ENCODE measurements around the gene KRCC1. TPM values are rescaled to one million over a fixed set of nuclear protein-coding genes. Genes with fewer than 3 reads are reported as not detected.

Gene KRCC1
- polyA plus RNA-seq: 10 to 100 TPM; 35.1 to 63.1 (median 39.6) TPM
- long read RNA-seq, donor 1: 0 reads
- long read RNA-seq, donor 2, transcript KRCC1-201 (4 exons, 1,753 nt): major isoform, 5 of 5 reads
- long read RNA-seq, donor 2, partial matches to known transcripts: 0 of 5 reads
- long read RNA-seq, donor 2, other reads (novel, unspliced or antisense): 0 of 5 reads
- long read RNA-seq, donor 3, transcript KRCC1-201 (4 exons, 1,753 nt): major isoform, 9 of 9 reads
- long read RNA-seq, donor 3, partial matches to known transcripts: 0 of 9 reads
- long read RNA-seq, donor 3, other reads (novel, unspliced or antisense): 0 of 9 reads
- long read RNA-seq, donor 4: 0 reads
- long read RNA-seq, donor 5, transcript KRCC1-201 (4 exons, 1,753 nt): major isoform, 6 of 6 reads
- long read RNA-seq, donor 5, partial matches to known transcripts: 0 of 6 reads
- long read RNA-seq, donor 5, other reads (novel, unspliced or antisense): 0 of 6 reads
- long read RNA-seq, donor 6, transcript KRCC1-201 (4 exons, 1,753 nt): major isoform, 14 of 14 reads
- long read RNA-seq, donor 6, partial matches to known transcripts: 0 of 14 reads
- long read RNA-seq, donor 6, other reads (novel, unspliced or antisense): 0 of 14 reads
- long read RNA-seq, donor 7: 0 reads
- long read RNA-seq, donor 8: 0 reads
- long read RNA-seq, donor 9, transcript KRCC1-201 (4 exons, 1,753 nt): major isoform, 5 of 5 reads
- long read RNA-seq, donor 9, partial matches to known transcripts: 0 of 5 reads
- long read RNA-seq, donor 9, other reads (novel, unspliced or antisense): 0 of 5 reads
- long read RNA-seq, donor 10, transcript KRCC1-201 (4 exons, 1,753 nt): major isoform, 32 of 32 reads
- long read RNA-seq, donor 10, partial matches to known transcripts: 0 of 32 reads
- long read RNA-seq, donor 10, other reads (novel, unspliced or antisense): 0 of 32 reads

- DNase-seq (peak; percentile 95 to 98), FAIRE-seq (no peak)
- WGBS, 3 donors: 0% methylated on average over 53 to 77 of the region's 77 CpGs
Measured at GRCh38 chr2:88055371-88056128, at the start of gene KRCC1. Gene KRCC1 (minus strand): TSS chr2:88055783. CDS start chr2:88028563, 27,220 bp downstream.

DNA sequence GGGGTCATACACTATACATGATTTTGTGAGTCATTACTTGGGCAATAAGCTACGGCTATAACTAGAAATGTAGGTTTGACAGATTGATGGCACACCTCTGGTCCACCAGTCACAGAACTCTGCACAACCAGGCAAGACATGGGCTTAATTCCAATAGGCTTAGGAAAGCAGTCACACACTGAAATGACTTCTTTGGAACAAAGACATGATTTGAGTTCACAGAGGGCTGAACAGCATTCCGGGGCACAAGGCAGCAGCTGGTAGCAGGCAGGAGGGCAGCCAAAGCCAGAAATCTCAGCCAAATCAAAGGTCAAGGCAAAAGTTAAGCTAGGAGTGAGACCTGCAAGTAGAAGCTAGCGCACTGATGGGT lies 44.9 kb upstream of the KRCC1 start:
- Histone ChIP-seq H3K36me3 (ENCODE audit: control insufficient read depth in 3 of 3, insufficient read depth in 2 of 3, low read depth in 1 of 3, low read length in 3 of 3) (no peaks in the 10 kb centered on the region), H3K4me1 (ENCODE audit: control insufficient read depth in 3 of 3, insufficient read depth in 2 of 3, low read depth in 1 of 3, low read length in 2 of 3) (no peaks in the 10 kb centered on the region), H3K9me3 (ENCODE audit: control insufficient read depth in 2 of 2, insufficient read depth in 1 of 2, low read depth in 1 of 2, low read length in 1 of 2) (no peaks in the 10 kb centered on the region), H3K27me3 (ENCODE audit: control insufficient read depth in 3 of 3, insufficient read depth in 3 of 3, low read length in 3 of 3) (no peaks in the 10 kb centered on the region), H3K4me3 (ENCODE audit: low read depth in 1 of 3, low read length in 3 of 3) (no peak overlapping the region), H3K27ac (ENCODE audit: low read depth in 1 of 3, low read length in 2 of 3) (no peak overlapping the region)
- FAIRE-seq (no peak), DNase-seq (no peak)
- 21 to 66% (median 37%) methylated on average over 3 of the region's 3 CpGs for WGBS, 3 donors

More at GRCh38 chr2:88055371-88056128, at the start of gene KRCC1:
- H3K4me3 ChIP-seq (ENCODE audit: low read depth in 1 of 3, low read length in 3 of 3): peak within 1 kb of the TSS; percentile 91 to 95 (median 93)
- H3K27me3 ChIP-seq (ENCODE audit: control insufficient read depth in 3 of 3, insufficient read depth in 3 of 3, low read length in 3 of 3): no peaks in the 10 kb centered on the region
- peak within 1 kb of the TSS; percentile 96 to 99 (median 98) for H3K27ac ChIP-seq (ENCODE audit: low read depth in 1 of 3, low read length in 2 of 3)
- H3K36me3 ChIP-seq (ENCODE audit: control insufficient read depth in 3 of 3, insufficient read depth in 2 of 3, low read depth in 1 of 3, low read length in 3 of 3): no peaks in the 10 kb centered on the region
- H3K4me1 ChIP-seq (ENCODE audit: control insufficient read depth in 3 of 3, insufficient read depth in 2 of 3, low read depth in 1 of 3, low read length in 2 of 3): peaks cover 10 to 22% (median 19%) of the 10 kb centered on the region in 3 donors
- no peaks in the 10 kb centered on the region for H3K9me3 ChIP-seq (ENCODE audit: control insufficient read depth in 2 of 2, insufficient read depth in 1 of 2, low read depth in 1 of 2, low read length in 1 of 2)

GRCh38 chr2:88099798-88100488 lies 44.4 kb upstream of the KRCC1 start:
- Histone ChIP-seq H3K27me3 (ENCODE audit: control insufficient read depth in 3 of 3, insufficient read depth in 3 of 3, low read length in 3 of 3) (no peaks in the 10 kb centered on the region), H3K4me3 (ENCODE audit: low read depth in 1 of 3, low read length in 3 of 3) (no peak overlapping the region), H3K36me3 (ENCODE audit: control insufficient read depth in 3 of 3, insufficient read depth in 2 of 3, low read depth in 1 of 3, low read length in 3 of 3) (no peaks in the 10 kb centered on the region), H3K9me3 (ENCODE audit: control insufficient read depth in 2 of 2, insufficient read depth in 1 of 2, low read depth in 1 of 2, low read length in 1 of 2) (no peaks in the 10 kb centered on the region), H3K4me1 (ENCODE audit: control insufficient read depth in 3 of 3, insufficient read depth in 2 of 3, low read depth in 1 of 3, low read length in 2 of 3) (no peaks in the 10 kb centered on the region), H3K27ac (ENCODE audit: low read depth in 1 of 3, low read length in 2 of 3) (no peak overlapping the region)
- FAIRE-seq (no peak), DNase-seq (no peak)
- 53 to 65% (median 64%) methylated on average over 5 of the region's 5 CpGs for WGBS, 3 donors

- H3K27ac ChIP-seq (ENCODE audit: low read depth in 1 of 3, low read length in 2 of 3): no peak overlapping the region
- FAIRE-seq (no peak), DNase-seq (no peak)
- no peak overlapping the region for H3K4me3 ChIP-seq (ENCODE audit: low read depth in 1 of 3, low read length in 3 of 3)
- no peaks in the 10 kb centered on the region for H3K36me3 ChIP-seq (ENCODE audit: control insufficient read depth in 3 of 3, insufficient read depth in 2 of 3, low read depth in 1 of 3, low read length in 3 of 3)
- no peaks in the 10 kb centered on the region for H3K27me3 ChIP-seq (ENCODE audit: control insufficient read depth in 3 of 3, insufficient read depth in 3 of 3, low read length in 3 of 3)
- H3K4me1 ChIP-seq (ENCODE audit: control insufficient read depth in 3 of 3, insufficient read depth in 2 of 3, low read depth in 1 of 3, low read length in 2 of 3): no peaks in the 10 kb centered on the region
- H3K9me3 ChIP-seq (ENCODE audit: control insufficient read depth in 2 of 2, insufficient read depth in 1 of 2, low read depth in 1 of 2, low read length in 1 of 2): no peaks in the 10 kb centered on the region
Measured at GRCh38 chr2:88098558-88098900, 42.9 kb upstream of the KRCC1 start.

DNA sequence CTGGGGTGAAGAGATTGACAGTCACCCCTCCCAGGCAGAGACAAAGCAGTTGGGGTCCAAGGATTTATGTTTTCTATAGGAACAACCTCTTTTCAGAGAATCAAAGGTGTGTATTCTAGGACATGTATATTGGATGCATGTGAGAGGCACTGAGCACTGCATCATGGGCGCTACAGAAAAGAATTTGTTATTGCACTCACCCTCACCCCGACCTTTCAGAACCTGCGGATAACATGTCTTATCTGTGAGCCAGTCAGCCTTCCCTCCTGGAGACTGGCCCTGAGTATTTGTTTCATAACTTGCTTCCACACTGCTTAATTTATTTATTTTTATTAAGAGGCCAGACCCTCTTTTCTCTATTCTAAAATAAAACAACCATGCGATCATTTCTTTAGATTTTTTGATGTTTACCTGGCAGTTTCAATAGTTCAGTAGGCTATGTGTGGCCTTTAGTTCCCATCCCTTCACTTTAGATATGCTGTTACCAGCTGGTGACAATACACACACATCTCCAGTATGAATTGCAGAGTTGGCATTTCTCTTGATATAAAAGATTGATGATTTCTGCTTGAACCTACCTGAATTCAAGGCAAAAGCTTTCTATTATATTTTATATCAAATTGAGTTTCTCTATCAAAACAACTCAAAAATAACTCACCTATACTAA lies 42.4 kb upstream of the KRCC1 start:
- no peaks in the 10 kb centered on the region for H3K36me3 ChIP-seq (ENCODE audit: control insufficient read depth in 3 of 3, insufficient read depth in 2 of 3, low read depth in 1 of 3, low read length in 3 of 3)
- no peak overlapping the region for H3K4me3 ChIP-seq (ENCODE audit: low read depth in 1 of 3, low read length in 3 of 3)
- FAIRE-seq (no peak), DNase-seq (no peak)
- H3K4me1 ChIP-seq (ENCODE audit: control insufficient read depth in 3 of 3, insufficient read depth in 2 of 3, low read depth in 1 of 3, low read length in 2 of 3): no peaks in the 10 kb centered on the region
- no peaks in the 10 kb centered on the region for H3K27me3 ChIP-seq (ENCODE audit: control insufficient read depth in 3 of 3, insufficient read depth in 3 of 3, low read length in 3 of 3)
- no peaks in the 10 kb centered on the region for H3K9me3 ChIP-seq (ENCODE audit: control insufficient read depth in 2 of 2, insufficient read depth in 1 of 2, low read depth in 1 of 2, low read length in 1 of 2)
- WGBS, 3 donors: 79 to 84% (median 80%) methylated on average over 4 of the region's 4 CpGs
- H3K27ac ChIP-seq (ENCODE audit: low read depth in 1 of 3, low read length in 2 of 3): no peak overlapping the region

DNA sequence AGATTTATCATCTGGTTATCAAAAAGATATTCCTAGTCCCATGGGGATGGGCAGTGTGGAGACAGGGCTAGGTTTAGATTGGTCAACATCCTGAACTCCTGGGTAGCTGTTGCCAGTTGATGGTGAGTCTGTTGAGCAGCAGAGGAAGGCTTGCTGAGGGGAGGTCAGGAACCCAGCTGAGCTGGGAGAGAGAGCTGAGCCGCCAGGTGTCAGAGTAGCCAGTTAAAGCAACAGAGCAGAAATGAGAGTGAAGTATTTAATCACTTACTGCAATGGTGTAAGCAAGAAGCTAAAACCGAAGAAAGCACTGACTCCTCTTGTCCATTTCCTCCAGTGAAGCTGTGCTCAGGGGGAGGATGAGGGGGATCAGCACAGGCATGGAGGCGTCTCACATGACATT lies 41.6 kb upstream of the KRCC1 start:
- Histone ChIP-seq H3K36me3 (ENCODE audit: control insufficient read depth in 3 of 3, insufficient read depth in 2 of 3, low read depth in 1 of 3, low read length in 3 of 3) (no peaks in the 10 kb centered on the region), H3K27me3 (ENCODE audit: control insufficient read depth in 3 of 3, insufficient read depth in 3 of 3, low read length in 3 of 3) (no peaks in the 10 kb centered on the region), H3K9me3 (ENCODE audit: control insufficient read depth in 2 of 2, insufficient read depth in 1 of 2, low read depth in 1 of 2, low read length in 1 of 2) (no peaks in the 10 kb centered on the region), H3K27ac (ENCODE audit: low read depth in 1 of 3, low read length in 2 of 3) (no peak overlapping the region), H3K4me1 (ENCODE audit: control insufficient read depth in 3 of 3, insufficient read depth in 2 of 3, low read depth in 1 of 3, low read length in 2 of 3) (no peaks in the 10 kb centered on the region), H3K4me3 (ENCODE audit: low read depth in 1 of 3, low read length in 3 of 3) (no peak overlapping the region)
- FAIRE-seq: no peak
- no peak for DNase-seq
- 74 to 90% (median 77%) methylated on average over 3 of the region's 3 CpGs for WGBS, 3 donors

DNA sequence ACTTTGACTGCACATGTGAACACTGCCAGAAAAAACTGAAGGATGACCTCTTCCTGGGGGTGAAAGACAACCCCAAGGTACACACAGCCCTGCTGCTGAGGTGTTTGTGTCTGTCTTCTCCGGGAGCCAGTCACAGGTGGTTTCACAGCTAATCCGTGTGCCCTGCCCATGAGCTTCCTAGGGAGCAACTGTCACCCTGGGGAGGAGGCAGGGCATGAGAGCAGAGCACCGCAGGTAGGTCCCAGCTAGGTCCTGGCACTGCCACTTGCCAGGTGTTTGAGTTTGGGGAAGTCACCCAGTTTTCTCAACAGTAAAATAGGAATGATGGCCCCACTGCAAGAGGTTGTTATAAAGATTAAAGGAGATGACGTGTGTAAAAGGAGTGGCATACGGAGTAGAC lies 41.1 kb upstream of the KRCC1 start:
- Histone ChIP-seq H3K27me3 (ENCODE audit: control insufficient read depth in 3 of 3, insufficient read depth in 3 of 3, low read length in 3 of 3) (no peaks in the 10 kb centered on the region), H3K4me3 (ENCODE audit: low read depth in 1 of 3, low read length in 3 of 3) (no peak overlapping the region), H3K4me1 (ENCODE audit: control insufficient read depth in 3 of 3, insufficient read depth in 2 of 3, low read depth in 1 of 3, low read length in 2 of 3) (no peaks in the 10 kb centered on the region), H3K9me3 (ENCODE audit: control insufficient read depth in 2 of 2, insufficient read depth in 1 of 2, low read depth in 1 of 2, low read length in 1 of 2) (no peaks in the 10 kb centered on the region), H3K27ac (ENCODE audit: low read depth in 1 of 3, low read length in 2 of 3) (no peak overlapping the region), H3K36me3 (ENCODE audit: control insufficient read depth in 3 of 3, insufficient read depth in 2 of 3, low read depth in 1 of 3, low read length in 3 of 3) (no peaks in the 10 kb centered on the region)
- WGBS, 3 donors: 51 to 80% (median 77%) methylated on average over 5 of the region's 5 CpGs
- DNase-seq (no peak), FAIRE-seq (no peak)

All from small intestine (tissue), 16 donors.